Cerebellar cortex (tissue), 1 donor: ENCODE data around the gene CHN1.
A peak's percentile ranks its signal among the peaks of the same experiment; 100 is the strongest.

ENCODE experiments used
- DNase-seq: peaks from one replicate; pipeline ENCODE4 v3.0.0-alpha.2; 2015; ENCODE audit warnings: low spot score

CHN1 gene

GRCh38 chr2:174870787-174871186 is 134.4 kb downstream of the CHN1 start:
- DNase-seq = no peak

- DNase-seq = no peak
Observed at GRCh38 chr2:174868878-174869277, 136.3 kb downstream of the CHN1 start.

- DNase-seq = no peak
Observed at GRCh38 chr2:174866421-174866820, 138.8 kb downstream of the CHN1 start.

GRCh38 chr2:174863183-174863582 is 142.0 kb downstream of the CHN1 start:
- no peak for DNase-seq

GRCh38 chr2:174859563-174860169 is 145.5 kb downstream of the CHN1 start:
- DNase-seq = no peak

GRCh38 chr2:174858745-174859144 is 146.4 kb downstream of the CHN1 start:
- DNase-seq = no peak

- DNase-seq = no peak
Observed at GRCh38 chr2:174856447-174856846, 148.7 kb downstream of the CHN1 start.

- DNase-seq = peak; percentile 93
Observed at GRCh38 chr2:174846941-174847938, 157.9 kb downstream of the CHN1 start.

- DNase-seq = peak; percentile 63
Observed at GRCh38 chr2:174846218-174846617, 159.0 kb downstream of the CHN1 start.

GRCh38 chr2:174844295-174844708 is 160.9 kb downstream of the CHN1 start:
- peak; percentile 82 for DNase-seq

- DNase-seq = peak; percentile 49
Observed at GRCh38 chr2:174842496-174842895, 162.7 kb downstream of the CHN1 start.

GRCh38 chr2:174841936-174842335 is 163.2 kb downstream of the CHN1 start:
- DNase-seq = peak; percentile 19

GRCh38 chr2:174841350-174841749 is 163.8 kb downstream of the CHN1 start:
- peak; percentile 25 for DNase-seq

GRCh38 chr2:174840436-174840835 is 164.7 kb downstream of the CHN1 start:
- DNase-seq = no peak

GRCh38 chr2:174839662-174840061 is 165.5 kb downstream of the CHN1 start:
- DNase-seq = no peak

- no peak for DNase-seq
Observed at GRCh38 chr2:174836995-174837390, 168.2 kb downstream of the CHN1 start.

- DNase-seq = peak; percentile 14
Observed at GRCh38 chr2:174836377-174836994, 168.7 kb downstream of the CHN1 start.

- no peak for DNase-seq
Observed at GRCh38 chr2:174835797-174836255, 169.4 kb downstream of the CHN1 start.

- DNase-seq = no peak
Observed at GRCh38 chr2:174833737-174834136, 171.4 kb downstream of the CHN1 start.

- no peak for DNase-seq
Observed at GRCh38 chr2:174830561-174830960, 174.6 kb downstream of the CHN1 start.

- DNase-seq = no peak
Observed at GRCh38 chr2:174829550-174829949, 175.6 kb downstream of the CHN1 start.
